Measurements from ENCODE around the gene NAMPT. TPM values are rescaled to one million over a fixed set of nuclear protein-coding genes. Genes with fewer than 3 reads are reported as not detected.
A peak's percentile ranks its signal among the peaks of the same experiment; 100 is the strongest.

NAMPT gene
- polyA plus RNA-seq, 4 donors, result 50.5 to 96.3 (median 57.3) TPM

- DNase-seq (no peak), FAIRE-seq (no peak)
- Histone ChIP-seq H3K4me3 (ENCODE audit: low read depth in 1 of 3, low read length in 3 of 3) (no peak overlapping the region), H3K36me3 (ENCODE audit: control insufficient read depth in 3 of 3, insufficient read depth in 2 of 3, low read depth in 1 of 3, low read length in 3 of 3) (no peaks in the 10 kb centered on the region), H3K9me3 (ENCODE audit: control insufficient read depth in 2 of 2, insufficient read depth in 1 of 2, low read depth in 1 of 2, low read length in 1 of 2) (no peaks in the 10 kb centered on the region), H3K4me1 (ENCODE audit: control insufficient read depth in 3 of 3, insufficient read depth in 2 of 3, low read depth in 1 of 3, low read length in 2 of 3) (peaks cover 0 to 27% (median 3%) of the 10 kb centered on the region in 3 donors), H3K27me3 (ENCODE audit: control insufficient read depth in 3 of 3, insufficient read depth in 3 of 3, low read length in 3 of 3) (no peaks in the 10 kb centered on the region), H3K27ac (ENCODE audit: low read depth in 1 of 3, low read length in 2 of 3) (no peak overlapping the region)
- WGBS, 3 donors, result 62 to 66% (median 66%) methylated on average over 2 of the region's 2 CpGs
Measured at GRCh38 chr7:106294334-106294733, 9.6 kb upstream of the NAMPT start.

DNA sequence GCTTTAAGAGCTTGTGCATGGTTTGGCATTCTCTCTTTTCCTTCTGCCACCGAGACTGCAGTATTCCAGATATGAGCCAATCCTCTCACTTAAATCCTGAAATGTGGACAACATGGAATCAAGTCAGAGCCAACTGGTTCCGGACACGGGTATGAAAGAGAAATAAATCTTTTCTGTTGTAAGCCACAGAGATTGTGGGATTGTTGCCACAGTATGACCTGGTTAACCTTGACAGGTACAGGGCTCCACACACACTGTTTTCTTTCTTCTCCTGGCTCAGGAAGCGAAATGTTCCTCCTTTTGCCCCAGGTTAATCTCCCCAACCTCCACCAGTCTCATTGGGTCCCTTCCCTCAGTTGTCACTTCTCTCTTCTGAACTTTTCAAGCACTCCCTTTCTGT lies 6.5 kb upstream of the NAMPT start:
- peak overlapping the region; percentile 32 to 90 (median 84) for H3K27ac ChIP-seq (ENCODE audit: low read depth in 1 of 3, low read length in 2 of 3)

DNA sequence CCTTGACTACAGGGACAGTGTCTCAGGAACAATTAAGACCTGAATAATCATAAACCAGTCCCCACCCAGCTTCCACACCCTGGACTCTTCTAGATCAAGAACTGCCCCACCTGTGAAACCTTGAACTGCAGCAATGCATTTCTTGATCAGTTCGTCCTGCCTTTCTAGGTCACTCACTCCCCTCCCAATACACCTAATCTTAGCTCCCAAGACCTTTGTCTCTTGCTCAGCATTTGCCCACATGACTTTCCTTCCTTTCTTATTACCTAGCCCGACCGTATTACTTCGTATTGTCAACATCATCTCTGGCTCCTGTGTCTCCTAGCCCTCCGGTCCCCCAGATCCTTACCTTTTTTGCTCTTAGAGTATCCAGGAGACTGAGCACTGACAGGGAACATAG lies 5.5 kb upstream of the NAMPT start:
- Histone ChIP-seq H3K4me1 (ENCODE audit: control insufficient read depth in 3 of 3, insufficient read depth in 2 of 3, low read depth in 1 of 3, low read length in 2 of 3) (peaks cover 4 to 52% (median 7%) of the 10 kb centered on the region in 3 donors), H3K27ac (ENCODE audit: low read depth in 1 of 3, low read length in 2 of 3) (peak overlapping the region; percentile 84 to 90 (median 84)), H3K36me3 (ENCODE audit: control insufficient read depth in 3 of 3, insufficient read depth in 2 of 3, low read depth in 1 of 3, low read length in 3 of 3) (no peaks in the 10 kb centered on the region), H3K9me3 (ENCODE audit: control insufficient read depth in 2 of 2, insufficient read depth in 1 of 2, low read depth in 1 of 2, low read length in 1 of 2) (no peaks in the 10 kb centered on the region), H3K27me3 (ENCODE audit: control insufficient read depth in 3 of 3, insufficient read depth in 3 of 3, low read length in 3 of 3) (no peaks in the 10 kb centered on the region), H3K4me3 (ENCODE audit: low read depth in 1 of 3, low read length in 3 of 3) (no peak overlapping the region)
- no peak for FAIRE-seq
- DNase-seq, result peak; percentile 93 to 99
- WGBS, 3 donors, result 6 to 56% (median 55%) methylated on average over 5 of the region's 5 CpGs

More for the DNA sequence above, 6.5 kb upstream of the NAMPT start:
- WGBS, 3 donors, result 55 to 72% (median 68%) methylated on average over 4 of the region's 4 CpGs
- Histone ChIP-seq H3K27me3 (ENCODE audit: control insufficient read depth in 3 of 3, insufficient read depth in 3 of 3, low read length in 3 of 3) (no peaks in the 10 kb centered on the region), H3K9me3 (ENCODE audit: control insufficient read depth in 2 of 2, insufficient read depth in 1 of 2, low read depth in 1 of 2, low read length in 1 of 2) (no peaks in the 10 kb centered on the region), H3K4me1 (ENCODE audit: control insufficient read depth in 3 of 3, insufficient read depth in 2 of 3, low read depth in 1 of 3, low read length in 2 of 3) (peaks cover 0 to 49% (median 7%) of the 10 kb centered on the region in 3 donors), H3K36me3 (ENCODE audit: control insufficient read depth in 3 of 3, insufficient read depth in 2 of 3, low read depth in 1 of 3, low read length in 3 of 3) (no peaks in the 10 kb centered on the region), H3K4me3 (ENCODE audit: low read depth in 1 of 3, low read length in 3 of 3) (no peak overlapping the region)
- no peak for FAIRE-seq
- no peak for DNase-seq

DNA sequence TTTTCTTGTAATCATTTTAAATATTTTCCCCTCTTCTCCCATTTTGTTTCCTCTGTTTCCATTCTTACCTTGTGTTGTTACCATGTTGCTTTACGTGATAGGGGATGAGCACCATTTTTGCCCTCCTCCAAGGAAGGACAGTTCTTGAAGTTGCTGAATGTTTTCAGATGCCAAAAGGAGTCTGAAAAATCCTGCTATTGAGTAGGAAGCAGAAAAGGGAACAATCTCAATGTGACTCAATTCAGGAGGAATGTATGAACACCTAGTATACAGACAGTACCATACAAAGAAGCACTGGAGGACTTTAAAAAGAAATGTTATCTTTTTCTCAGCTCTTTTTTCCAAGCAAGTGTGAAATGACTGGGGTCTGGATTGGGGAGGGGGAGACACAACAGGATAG lies 5.1 kb upstream of the NAMPT start:
- 0 to 51% (median 37%) methylated on average over 1 of the region's 1 CpG for WGBS, 3 donors
- no peaks in the 10 kb centered on the region for H3K9me3 ChIP-seq (ENCODE audit: control insufficient read depth in 2 of 2, insufficient read depth in 1 of 2, low read depth in 1 of 2, low read length in 1 of 2)
- H3K4me3 ChIP-seq (ENCODE audit: low read depth in 1 of 3, low read length in 3 of 3), result no peak overlapping the region
- no peaks in the 10 kb centered on the region for H3K27me3 ChIP-seq (ENCODE audit: control insufficient read depth in 3 of 3, insufficient read depth in 3 of 3, low read length in 3 of 3)
- no peak for FAIRE-seq
- no peaks in the 10 kb centered on the region for H3K36me3 ChIP-seq (ENCODE audit: control insufficient read depth in 3 of 3, insufficient read depth in 2 of 3, low read depth in 1 of 3, low read length in 3 of 3)
- H3K4me1 ChIP-seq (ENCODE audit: control insufficient read depth in 3 of 3, insufficient read depth in 2 of 3, low read depth in 1 of 3, low read length in 2 of 3), result peaks cover 4 to 52% (median 7%) of the 10 kb centered on the region in 3 donors
- peak overlapping the region; percentile 52 to 90 (median 84) for H3K27ac ChIP-seq (ENCODE audit: low read depth in 1 of 3, low read length in 2 of 3)
- no peak for DNase-seq

- Histone ChIP-seq H3K27me3 (ENCODE audit: control insufficient read depth in 3 of 3, insufficient read depth in 3 of 3, low read length in 3 of 3) (no peaks in the 10 kb centered on the region), H3K27ac (ENCODE audit: low read depth in 1 of 3, low read length in 2 of 3) (peak overlapping the region in 1 of 3 donors; percentile 26), H3K4me3 (ENCODE audit: low read depth in 1 of 3, low read length in 3 of 3) (no peak overlapping the region), H3K9me3 (ENCODE audit: control insufficient read depth in 2 of 2, insufficient read depth in 1 of 2, low read depth in 1 of 2, low read length in 1 of 2) (no peaks in the 10 kb centered on the region), H3K4me1 (ENCODE audit: control insufficient read depth in 3 of 3, insufficient read depth in 2 of 3, low read depth in 1 of 3, low read length in 2 of 3) (peaks cover 4 to 52% (median 7%) of the 10 kb centered on the region in 3 donors), H3K36me3 (ENCODE audit: control insufficient read depth in 3 of 3, insufficient read depth in 2 of 3, low read depth in 1 of 3, low read length in 3 of 3) (no peaks in the 10 kb centered on the region)
- no peak for DNase-seq
- WGBS, 3 donors, result 82 to 91% (median 85%) methylated on average over 7 of the region's 7 CpGs
- no peak for FAIRE-seq
Measured at GRCh38 chr7:106288263-106288662, 3.5 kb upstream of the NAMPT start.

GRCh38 chr7:106287786-106288185 lies 3.0 kb upstream of the NAMPT start:
- no peaks in the 10 kb centered on the region for H3K36me3 ChIP-seq (ENCODE audit: control insufficient read depth in 3 of 3, insufficient read depth in 2 of 3, low read depth in 1 of 3, low read length in 3 of 3)
- H3K9me3 ChIP-seq (ENCODE audit: control insufficient read depth in 2 of 2, insufficient read depth in 1 of 2, low read depth in 1 of 2, low read length in 1 of 2), result no peaks in the 10 kb centered on the region
- peak overlapping the region in 1 of 3 donors; percentile 43 for H3K27ac ChIP-seq (ENCODE audit: low read depth in 1 of 3, low read length in 2 of 3)
- peaks cover 4 to 52% (median 7%) of the 10 kb centered on the region in 3 donors for H3K4me1 ChIP-seq (ENCODE audit: control insufficient read depth in 3 of 3, insufficient read depth in 2 of 3, low read depth in 1 of 3, low read length in 2 of 3)
- 54 to 70% (median 67%) methylated on average over 3 of the region's 3 CpGs for WGBS, 3 donors
- FAIRE-seq (no peak), DNase-seq (peak; percentile 38 to 50)
- H3K4me3 ChIP-seq (ENCODE audit: low read depth in 1 of 3, low read length in 3 of 3), result no peak overlapping the region
- H3K27me3 ChIP-seq (ENCODE audit: control insufficient read depth in 3 of 3, insufficient read depth in 3 of 3, low read length in 3 of 3), result no peaks in the 10 kb centered on the region

- Histone ChIP-seq H3K4me3 (ENCODE audit: low read depth in 1 of 3, low read length in 3 of 3) (peak overlapping the region; percentile 50 to 82 (median 69)), H3K27me3 (ENCODE audit: control insufficient read depth in 3 of 3, insufficient read depth in 3 of 3, low read length in 3 of 3) (no peaks in the 10 kb centered on the region), H3K9me3 (ENCODE audit: control insufficient read depth in 2 of 2, insufficient read depth in 1 of 2, low read depth in 1 of 2, low read length in 1 of 2) (no peaks in the 10 kb centered on the region), H3K36me3 (ENCODE audit: control insufficient read depth in 3 of 3, insufficient read depth in 2 of 3, low read depth in 1 of 3, low read length in 3 of 3) (no peaks in the 10 kb centered on the region), H3K27ac (ENCODE audit: low read depth in 1 of 3, low read length in 2 of 3) (peak overlapping the region; percentile 95 to 99 (median 97)), H3K4me1 (ENCODE audit: control insufficient read depth in 3 of 3, insufficient read depth in 2 of 3, low read depth in 1 of 3, low read length in 2 of 3) (peaks cover 4 to 45% (median 5%) of the 10 kb centered on the region in 3 donors)
- 5 to 18% (median 8%) methylated on average over 14 of the region's 14 CpGs for WGBS, 3 donors
- DNase-seq (peak; percentile 57 to 64), FAIRE-seq (no peak)
Measured at GRCh38 chr7:106285855-106286492, 1.2 kb upstream of the NAMPT start.

GRCh38 chr7:106285051-106285854 lies 470 bp upstream of the NAMPT start:
- Histone ChIP-seq H3K27ac (ENCODE audit: low read depth in 1 of 3, low read length in 2 of 3) (peak overlapping the region; percentile 95 to 99 (median 99)), H3K27me3 (ENCODE audit: control insufficient read depth in 3 of 3, insufficient read depth in 3 of 3, low read length in 3 of 3) (no peaks in the 10 kb centered on the region), H3K4me3 (ENCODE audit: low read depth in 1 of 3, low read length in 3 of 3) (peak overlapping the region; percentile 82 to 95 (median 94)), H3K9me3 (ENCODE audit: control insufficient read depth in 2 of 2, insufficient read depth in 1 of 2, low read depth in 1 of 2, low read length in 1 of 2) (no peaks in the 10 kb centered on the region), H3K36me3 (ENCODE audit: control insufficient read depth in 3 of 3, insufficient read depth in 2 of 3, low read depth in 1 of 3, low read length in 3 of 3) (no peaks in the 10 kb centered on the region), H3K4me1 (ENCODE audit: control insufficient read depth in 3 of 3, insufficient read depth in 2 of 3, low read depth in 1 of 3, low read length in 2 of 3) (peaks cover 4 to 39% (median 5%) of the 10 kb centered on the region in 3 donors)
- FAIRE-seq (no peak), DNase-seq (peak; percentile 98 to 100)
- WGBS, 3 donors, result 0 to 1% (median 1%) methylated on average over 30 to 70 of the region's 70 CpGs
